Stomach (tissue), 4 donors: ENCODE measurements around the gene CARD8.

ENCODE experiments used
- CTCF ChIP-seq, 7 experiments: fragments of 450-650 bp in 4 of 7; fragments of 200-600 bp in 3 of 7; sonication (generic) in 3 of 7; IDR thresholded peaks; one replicate each; pipeline ENCODE4 v1.5.1; 2016 to 2019; ENCODE audit warnings: antibody characterized with exemption in 7 of 7, control low read depth in 2 of 7, mild to moderate bottlenecking in 1 of 7
- POLR2A ChIP-seq, 4 donors: fragments of 450-650 bp; IDR thresholded peaks; one replicate each; pipeline ENCODE4 v1.6.1; 2016; ENCODE audit warnings: antibody characterized with exemption in 4 of 4, control low read depth in 2 of 4, mild to moderate bottlenecking in 1 of 4, moderate library complexity in 1 of 4
- POLR2AphosphoS5 ChIP-seq, 3 donors: sonication (generic); formaldehyde crosslinking; IDR thresholded peaks; one replicate each; pipeline ENCODE4 v1.6.1; 2016; ENCODE audit warnings: antibody characterized with exemption in 3 of 3

- no peak for TF ChIP-seq POLR2A (IDR thresholded peaks at IDR 0.05)
- no peak for TF ChIP-seq CTCF (IDR thresholded peaks at IDR 0.05)
- TF ChIP-seq POLR2AphosphoS5 (IDR thresholded peaks at IDR 0.05), result no peak
Observed at GRCh38 chr19:48302600-48302959, 46.9 kb upstream of the CARD8 start.
